RPMI7951 (cell line): Measurements from ENCODE around the gene SIL1. TPM values are rescaled to one million over a fixed set of nuclear protein-coding genes. Genes with fewer than 3 reads are reported as not detected.
A peak's percentile ranks its signal among the peaks of the same experiment; 100 is the strongest.
"Not testable (repeated sequence)": the region's sequence is repeated elsewhere in the genome, so short reads cannot be mapped to it uniquely, and the experiment has no call there.

Experiments
- DNase-seq: peaks from one replicate; pipeline ENCODE4 v3.0.0-alpha.2; 2012; ENCODE audit warnings: low read depth
- total RNA-seq: library from RNA; depleted of rRNA; stranded (reverse); fragments of >200 nt; shearing (Covaris generic); gene quantifications from 2 replicates; pipeline ENCODE4 v1.2.3, GENCODE V29; 2014

SIL1 gene
- total RNA-seq, 1 experiment from 2014 or later, result 21.4 TPM

DNA sequence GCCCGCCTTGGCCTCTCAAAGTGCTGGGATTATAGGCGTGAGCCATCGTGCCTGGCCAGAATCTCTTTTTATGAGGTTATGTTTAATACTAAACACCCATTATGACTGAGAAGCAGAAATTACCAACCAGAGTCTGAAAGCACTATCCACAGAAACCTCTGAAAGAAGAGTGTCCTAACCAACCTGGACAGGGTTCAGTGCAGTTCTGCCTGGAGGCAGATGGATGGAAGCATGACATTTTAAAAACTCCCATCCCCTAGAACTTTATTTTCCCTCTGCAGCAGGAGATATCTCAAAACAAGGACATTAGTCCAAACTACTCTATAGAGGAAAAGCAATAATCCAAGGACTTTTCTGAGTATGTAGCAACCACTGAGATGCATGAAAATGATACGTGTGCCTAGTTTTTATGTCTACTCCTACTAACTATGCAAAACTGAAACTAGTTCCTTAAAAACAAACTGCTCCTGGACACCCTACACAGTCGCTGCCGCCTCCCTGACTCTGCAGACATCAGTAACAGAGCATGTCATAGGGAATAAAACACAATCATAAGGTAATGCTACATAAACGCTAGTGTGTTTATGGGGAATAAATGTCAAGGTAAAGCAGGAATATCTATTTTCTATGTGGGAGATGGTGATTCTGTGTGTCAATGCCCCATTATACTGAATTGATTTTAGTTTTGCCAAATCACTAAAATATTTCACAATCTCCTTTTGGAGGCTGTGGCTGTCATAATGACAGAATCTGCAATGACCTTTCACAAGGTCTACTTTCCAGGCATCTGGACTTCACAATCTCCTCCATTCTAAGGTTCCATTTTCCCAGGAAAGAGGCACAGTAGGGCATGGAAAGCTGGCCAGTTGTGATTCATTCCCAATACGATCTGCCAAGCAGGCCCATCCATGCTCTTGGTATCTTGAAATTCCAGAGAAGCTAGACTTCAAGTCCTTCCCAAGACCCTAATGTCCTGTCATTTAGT lies 122.8 kb downstream of the SIL1 start:
- no peak for DNase-seq

GRCh38 chr5:139073956-139074355 lies 124.2 kb downstream of the SIL1 start:
- not testable (repeated sequence) for DNase-seq

GRCh38 chr5:139068494-139069151 lies 129.5 kb downstream of the SIL1 start:
- no peak for DNase-seq

DNA sequence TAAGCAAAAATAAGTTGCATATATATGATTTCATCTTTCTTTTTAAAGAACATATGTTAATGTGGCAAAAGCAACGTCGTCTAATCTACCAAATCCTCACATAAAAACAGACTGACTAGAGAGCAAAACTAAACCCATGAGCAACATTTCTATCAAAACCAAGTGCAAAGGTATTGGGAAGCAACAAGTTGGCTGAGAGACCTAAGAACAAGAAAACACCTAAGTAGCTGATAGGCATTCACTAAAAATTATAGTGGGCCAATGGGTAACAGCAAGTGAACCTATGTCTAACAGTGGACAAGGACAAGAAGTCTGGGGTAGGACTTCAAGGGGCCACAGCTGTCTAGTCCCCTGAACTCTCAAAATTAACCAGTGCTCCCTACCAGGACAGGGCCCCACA lies 130.1 kb downstream of the SIL1 start:
- no peak for DNase-seq

DNA sequence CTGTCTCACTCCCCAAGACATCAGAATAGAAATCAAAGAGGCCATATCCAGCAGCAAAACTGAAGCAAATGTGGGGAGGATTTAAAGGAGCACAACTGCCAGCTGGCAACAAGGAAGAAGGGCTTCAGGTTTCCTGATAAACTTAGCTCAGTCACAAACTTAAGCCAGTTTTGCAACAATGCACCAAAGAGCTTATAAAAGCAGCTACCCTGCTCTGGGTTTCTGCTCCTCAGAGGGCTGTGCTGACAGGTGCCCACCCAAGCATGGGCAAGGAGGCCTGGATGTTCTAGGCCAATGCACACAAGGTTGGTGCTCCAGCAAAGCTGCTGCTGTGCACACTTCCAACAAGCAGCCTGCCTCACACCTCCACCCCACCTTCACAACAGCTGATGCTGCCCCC lies 132.9 kb downstream of the SIL1 start:
- DNase-seq, result no peak

GRCh38 chr5:139064613-139065012 lies 133.6 kb downstream of the SIL1 start:
- DNase-seq, result no peak

GRCh38 chr5:139063664-139064054 lies 134.5 kb downstream of the SIL1 start:
- no peak for DNase-seq

DNA sequence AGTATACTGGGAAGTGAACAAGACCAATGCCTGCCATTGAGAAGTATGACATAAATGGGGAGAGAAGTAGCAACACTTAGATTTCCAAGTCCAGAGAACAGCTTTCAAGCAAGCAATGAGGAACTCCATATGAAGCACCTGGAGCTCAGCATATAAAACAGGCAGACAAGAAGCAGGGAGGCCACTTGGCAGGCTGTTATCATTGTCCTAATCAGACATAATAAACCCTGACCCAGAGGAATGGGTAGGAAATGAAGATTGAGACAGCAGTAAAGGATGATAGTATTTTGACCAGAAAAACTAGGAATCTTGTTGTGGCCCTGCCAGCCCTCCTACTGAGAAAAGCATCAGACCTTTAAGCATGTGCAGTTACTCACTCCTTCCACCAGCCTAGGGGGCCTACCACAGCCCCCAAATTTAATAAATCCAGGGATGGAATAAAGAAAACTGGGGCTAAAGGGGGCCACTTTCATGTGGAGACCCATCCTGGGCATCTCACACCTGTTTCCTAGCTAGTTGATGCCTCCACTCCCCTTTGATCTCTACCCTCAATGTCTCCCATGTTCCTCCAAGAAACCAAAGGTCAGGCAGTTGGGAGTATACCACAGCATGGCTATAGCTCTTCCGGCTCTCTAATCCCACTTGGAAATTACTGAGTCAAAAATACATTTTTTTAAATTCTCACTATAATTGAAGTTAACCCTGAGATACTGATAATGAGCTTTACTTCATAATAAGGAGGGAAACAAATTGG lies 135.1 kb downstream of the SIL1 start:
- DNase-seq, result no peak

- peak; percentile 9 for DNase-seq
Observed at GRCh38 chr5:139061856-139062255, 136.3 kb downstream of the SIL1 start.

- DNase-seq, result peak; percentile 83
Observed at GRCh38 chr5:139061274-139061673, 136.9 kb downstream of the SIL1 start.

DNA sequence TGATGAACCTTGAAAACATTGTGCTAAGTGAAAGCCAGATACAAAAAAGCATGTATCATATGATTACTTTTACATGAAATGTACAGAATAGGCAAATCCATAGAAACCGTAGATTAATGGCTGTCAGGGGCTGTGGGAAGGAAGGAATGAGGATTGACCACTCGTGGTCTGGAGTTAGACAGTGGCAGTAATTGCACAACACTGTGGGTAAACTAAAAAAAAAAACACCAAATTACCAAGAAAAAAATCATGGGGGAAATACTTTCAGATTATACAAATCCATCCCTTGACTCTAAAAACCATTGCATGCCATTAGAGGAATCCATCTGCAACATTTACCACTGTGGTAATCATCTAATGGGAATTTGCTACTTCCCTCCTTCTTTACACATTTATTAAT lies 140.0 kb downstream of the SIL1 start:
- peak; percentile 34 for DNase-seq

- not testable (repeated sequence) for DNase-seq
Observed at GRCh38 chr5:139057045-139057939, 140.9 kb downstream of the SIL1 start.

- DNase-seq, result no peak
Observed at GRCh38 chr5:139052975-139053374, 145.2 kb downstream of the SIL1 start.

DNA sequence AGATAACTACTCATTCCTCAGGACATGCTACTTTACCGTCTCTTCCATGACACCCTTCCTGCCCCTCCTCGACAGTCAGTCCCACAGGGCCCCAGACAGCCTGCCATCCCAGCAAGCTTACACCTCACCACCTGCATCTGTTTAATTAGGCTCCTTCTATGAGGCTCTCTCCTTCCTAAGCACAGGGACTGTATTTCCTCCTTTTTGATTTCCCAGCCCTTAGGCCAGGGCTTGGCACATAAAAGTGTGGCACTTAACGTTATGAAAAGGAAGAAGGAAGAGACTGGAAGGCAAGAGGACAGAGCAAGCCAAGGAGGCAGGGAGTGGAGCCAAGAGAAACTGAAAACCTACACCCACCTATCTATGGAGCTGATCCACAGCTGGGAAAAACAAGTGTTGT lies 146.8 kb downstream of the SIL1 start:
- DNase-seq, result no peak

GRCh38 chr5:139050432-139050831 lies 147.7 kb downstream of the SIL1 start:
- no peak for DNase-seq

- no peak for DNase-seq
Observed at GRCh38 chr5:139049780-139050179, 148.4 kb downstream of the SIL1 start.

GRCh38 chr5:139046551-139046950 lies 151.6 kb downstream of the SIL1 start:
- peak; percentile 44 for DNase-seq

- DNase-seq, result peak; percentile 42
Observed at GRCh38 chr5:139043157-139043905, 154.8 kb downstream of the SIL1 start.

DNA sequence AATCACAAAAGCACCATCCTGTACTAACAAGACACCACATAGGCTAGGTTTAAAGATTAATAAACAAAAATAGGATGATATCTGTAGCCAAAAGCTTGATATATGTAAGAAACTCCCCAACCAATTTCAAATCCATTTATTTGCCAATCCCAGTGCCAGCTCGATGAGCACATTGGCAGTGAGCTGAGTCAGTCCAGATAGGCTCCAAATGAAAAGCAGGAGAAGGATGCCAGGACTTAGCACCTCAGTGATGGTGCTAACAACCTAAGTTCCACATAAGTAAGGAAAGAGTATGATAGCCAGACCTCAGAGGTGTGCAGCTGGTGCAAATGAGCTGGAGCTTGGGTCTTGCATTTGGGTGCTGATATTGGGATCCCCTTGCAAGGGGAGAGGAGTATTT lies 158.1 kb downstream of the SIL1 start:
- no peak for DNase-seq

DNA sequence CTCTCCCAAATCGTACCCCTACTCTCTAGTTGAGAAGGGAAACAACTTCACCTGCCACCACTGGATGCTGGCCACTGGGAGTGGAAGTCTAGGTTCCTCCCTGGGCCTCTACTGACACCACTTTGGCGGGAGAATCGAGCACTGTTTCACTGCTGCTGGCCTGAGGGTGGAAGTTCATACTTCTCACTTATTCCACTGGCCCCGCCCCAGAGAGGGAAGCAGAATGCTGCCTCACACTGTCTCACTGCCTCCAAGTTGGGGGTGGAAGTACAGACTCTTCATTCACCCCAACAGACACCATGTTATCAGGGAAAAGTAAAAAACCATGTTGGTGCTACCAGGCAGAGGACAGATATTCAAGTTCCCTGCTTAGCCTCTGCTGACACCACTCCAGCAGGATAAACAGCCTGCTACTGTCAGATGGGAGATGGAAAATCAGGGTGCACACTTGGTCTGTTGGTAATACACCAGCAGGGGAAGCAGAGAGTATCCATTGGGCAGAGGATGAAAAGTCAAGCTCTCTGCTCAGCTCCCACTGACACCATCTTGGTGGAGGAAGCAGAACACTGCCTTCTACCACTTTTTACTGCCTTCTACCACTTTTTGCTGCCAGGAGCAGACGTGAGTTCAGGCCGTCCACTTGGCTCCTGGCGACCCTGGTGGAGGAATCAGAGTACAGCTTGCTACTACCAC lies 159.4 kb downstream of the SIL1 start:
- no peak for DNase-seq
